ENCODE measurements around the gene SFXN3. TPM values are rescaled to one million over a fixed set of nuclear protein-coding genes. Genes with fewer than 3 reads are reported as not detected.

SFXN3 gene
- polyA plus RNA-seq, 1 experiment: 125 TPM

- POLR2A ChIA-PET: interaction anchor here (0.6 kb wide), 1 partner anchor 102 kb away, joined by 4 read pairs; no protein-coding TSS in a partner anchor
- H3K4me3 ChIP-seq (ENCODE audit: low read depth, low read length): no peak overlapping the region
- no peaks in the 10 kb centered on the region for H3K27me3 ChIP-seq (ENCODE audit: control insufficient read depth, insufficient read depth, low read length)
- peaks cover 33% of the 10 kb centered on the region for H3K36me3 ChIP-seq (ENCODE audit: control insufficient read depth, insufficient read depth, low read length)
- DNase-seq (ENCODE audit: low read depth): peak; percentile 46
- TF ChIP-seq, protein P1, sequence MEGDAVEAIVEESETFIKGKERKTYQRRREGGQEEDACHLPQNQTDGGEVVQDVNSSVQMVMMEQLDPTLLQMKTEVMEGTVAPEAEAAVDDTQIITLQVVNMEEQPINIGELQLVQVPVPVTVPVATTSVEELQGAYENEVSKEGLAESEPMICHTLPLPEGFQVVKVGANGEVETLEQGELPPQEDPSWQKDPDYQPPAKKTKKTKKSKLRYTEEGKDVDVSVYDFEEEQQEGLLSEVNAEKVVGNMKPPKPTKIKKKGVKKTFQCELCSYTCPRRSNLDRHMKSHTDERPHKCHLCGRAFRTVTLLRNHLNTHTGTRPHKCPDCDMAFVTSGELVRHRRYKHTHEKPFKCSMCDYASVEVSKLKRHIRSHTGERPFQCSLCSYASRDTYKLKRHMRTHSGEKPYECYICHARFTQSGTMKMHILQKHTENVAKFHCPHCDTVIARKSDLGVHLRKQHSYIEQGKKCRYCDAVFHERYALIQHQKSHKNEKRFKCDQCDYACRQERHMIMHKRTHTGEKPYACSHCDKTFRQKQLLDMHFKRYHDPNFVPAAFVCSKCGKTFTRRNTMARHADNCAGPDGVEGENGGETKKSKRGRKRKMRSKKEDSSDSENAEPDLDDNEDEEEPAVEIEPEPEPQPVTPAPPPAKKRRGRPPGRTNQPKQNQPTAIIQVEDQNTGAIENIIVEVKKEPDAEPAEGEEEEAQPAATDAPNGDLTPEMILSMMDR (IDR thresholded peaks at IDR 0.05; ENCODE audit: insufficient read depth, low read depth, low read length): peak; percentile 88
- CTCF ChIA-PET: interaction anchor here (0.6 to 27.0 kb wide), 15 partner anchors 8 to 532 kb away, joined by 3 to 676 read pairs (median 4); partner anchors contain the start of genes KAZALD1, PDZD7 and SFXN3
These were observed 10.3 kb downstream of the SFXN3 start for GRCh38 chr10:101041252-101041761.

DNA sequence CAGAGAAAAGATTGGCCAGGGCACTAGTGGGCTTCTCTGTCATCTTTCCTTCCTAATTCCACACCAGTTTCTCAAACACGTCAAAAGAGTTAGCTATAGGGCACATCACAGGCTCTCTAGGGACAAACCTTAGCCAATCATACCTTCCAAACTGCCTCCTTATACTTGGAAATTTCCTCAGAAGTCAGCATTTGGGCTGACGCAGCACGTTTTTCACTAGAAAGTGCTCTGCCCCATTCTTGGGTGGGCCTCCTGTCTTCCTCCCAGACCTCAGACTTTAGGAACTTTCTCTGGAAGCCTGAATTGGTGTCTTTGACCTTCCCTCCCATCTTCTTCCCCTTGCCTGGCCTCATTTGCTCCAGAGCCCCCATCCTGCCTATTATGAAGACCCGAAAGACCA lies 11.1 kb downstream of the SFXN3 start:
- ChIA-PET POLR2A (interaction anchor here (1.1 to 1.4 kb wide), 3 partner anchors 10 to 25 kb away, joined by 4 to 9 read pairs (median 4); no protein-coding TSS in a partner anchor), CTCF (interaction anchor here (1.0 to 27.0 kb wide), 10 partner anchors 9 to 100 kb away, joined by 3 to 676 read pairs (median 7); partner anchors contain the start of genes KAZALD1, LZTS2, PDZD7 and SFXN3)
- Histone ChIP-seq H3K36me3 (ENCODE audit: control insufficient read depth, insufficient read depth, low read length) (peaks cover 25% of the 10 kb centered on the region), H3K27me3 (ENCODE audit: control insufficient read depth, insufficient read depth, low read length) (no peaks in the 10 kb centered on the region), H3K4me3 (ENCODE audit: low read depth, low read length) (peak overlapping the region; percentile 47)
- DNase-seq (ENCODE audit: low read depth): no peak
- TF ChIP-seq, protein P1 (IDR thresholded peaks at IDR 0.05; ENCODE audit: insufficient read depth, low read depth, low read length): no peak

- H3K36me3 ChIP-seq (ENCODE audit: control insufficient read depth, insufficient read depth, low read length): peaks cover 19% of the 10 kb centered on the region
- POLR2A ChIA-PET: interaction anchor here (0.5 to 1.4 kb wide), 9 partner anchors 8 to 1199 kb away, joined by 3 to 13 read pairs (median 4); partner anchors contain the start of genes HIF1AN, KAZALD1, PDZD7 and PITX3
- CTCF ChIA-PET: interaction anchor here (0.7 to 27.0 kb wide), 17 partner anchors 10 to 100 kb away, joined by 3 to 676 read pairs (median 5); partner anchors contain the start of genes KAZALD1, LZTS2, PDZD7 and SFXN3
These were observed 11.8 kb downstream of the SFXN3 start for GRCh38 chr10:101042667-101043362.

GRCh38 chr10:101043363-101043707 lies 12.3 kb downstream of the SFXN3 start:
- no peak for DNase-seq (ENCODE audit: low read depth)
- CTCF ChIA-PET: interaction anchor here (0.7 to 27.0 kb wide), 15 partner anchors 12 to 99 kb away, joined by 3 to 676 read pairs (median 7); partner anchors contain the start of genes KAZALD1, LZTS2, PDZD7 and SFXN3
- TF ChIP-seq, protein P1 (IDR thresholded peaks at IDR 0.05; ENCODE audit: insufficient read depth, low read depth, low read length): no peak
- Histone ChIP-seq H3K4me3 (ENCODE audit: low read depth, low read length) (peak overlapping the region; percentile 47), H3K36me3 (ENCODE audit: control insufficient read depth, insufficient read depth, low read length) (peaks cover 14% of the 10 kb centered on the region), H3K27me3 (ENCODE audit: control insufficient read depth, insufficient read depth, low read length) (peaks cover 5% of the 10 kb centered on the region; the same call in 1 of the 2 replicates)
- POLR2A ChIA-PET: interaction anchor here (0.5 to 1.4 kb wide), 10 partner anchors 9 to 1198 kb away, joined by 3 to 13 read pairs (median 4); partner anchors contain the start of genes HIF1AN, KAZALD1, PDZD7 and PITX3

More at GRCh38 chr10:101042667-101043362, 11.8 kb downstream of the SFXN3 start:
- Histone ChIP-seq H3K27me3 (ENCODE audit: control insufficient read depth, insufficient read depth, low read length) (peaks cover 3% of the 10 kb centered on the region; the same call in 1 of the 2 replicates), H3K4me3 (ENCODE audit: low read depth, low read length) (peak overlapping the region; percentile 47)
- TF ChIP-seq, protein P1 (IDR thresholded peaks at IDR 0.05; ENCODE audit: insufficient read depth, low read depth, low read length): no peak
- DNase-seq (ENCODE audit: low read depth): peak; percentile 92

All from BJ (cell line).